NCI-H748 treated with DMSO at 0.1 percent for 48 hours (cell line): ENCODE data around the gene NRCAM.

Experiments used
- DNase-seq: peaks from one replicate; lab custom pipeline; 2025; lab: John Stamatoyannopoulos, UW

The NRCAM gene

GRCh38 chr7:108424013-108424412 is 32.2 kb downstream of the NRCAM start:
- no peak for DNase-seq

- no peak for DNase-seq
These were observed 32.9 kb downstream of the NRCAM start for GRCh38 chr7:108423089-108423989.

- DNase-seq: no peak
These were observed 34.4 kb downstream of the NRCAM start for GRCh38 chr7:108421720-108422331.

- no peak for DNase-seq
These were observed 36.0 kb downstream of the NRCAM start for GRCh38 chr7:108419961-108420908.

GRCh38 chr7:108418946-108419345 is 37.3 kb downstream of the NRCAM start:
- no peak for DNase-seq

GRCh38 chr7:108417926-108418325 is 38.3 kb downstream of the NRCAM start:
- no peak for DNase-seq

GRCh38 chr7:108417144-108417543 is 39.1 kb downstream of the NRCAM start:
- no peak for DNase-seq

GRCh38 chr7:108415821-108416536 is 40.3 kb downstream of the NRCAM start:
- peak; percentile 62 for DNase-seq

GRCh38 chr7:108415084-108415483 is 41.2 kb downstream of the NRCAM start:
- DNase-seq: no peak

- no peak for DNase-seq
These were observed 42.3 kb downstream of the NRCAM start for GRCh38 chr7:108413782-108414492.

GRCh38 chr7:108413337-108413736 is 42.9 kb downstream of the NRCAM start:
- DNase-seq: no peak

GRCh38 chr7:108409146-108409545 is 47.1 kb downstream of the NRCAM start:
- no peak for DNase-seq

- DNase-seq: no peak
These were observed 47.8 kb downstream of the NRCAM start for GRCh38 chr7:108408296-108408991.

- peak; percentile 67 for DNase-seq
These were observed 48.6 kb downstream of the NRCAM start for GRCh38 chr7:108407676-108408075.

- no peak for DNase-seq
These were observed 49.9 kb downstream of the NRCAM start for GRCh38 chr7:108406222-108406890.

- DNase-seq: no peak
These were observed 51.5 kb downstream of the NRCAM start for GRCh38 chr7:108404509-108405420.

GRCh38 chr7:108403597-108404217 is 52.5 kb downstream of the NRCAM start:
- DNase-seq: no peak

- no peak for DNase-seq
These were observed 53.4 kb downstream of the NRCAM start for GRCh38 chr7:108402865-108403264.
